Measurements from ENCODE around the gene SEPTIN6.

Gene SEPTIN6

GRCh38 chrX:119647552-119648420, 45.2 kb downstream of the SEPTIN6 start:
- no peak for DNase-seq (ENCODE audit: low read depth)

GRCh38 chrX:119647089-119647488, 45.9 kb downstream of the SEPTIN6 start:
- no peak for DNase-seq (ENCODE audit: low read depth)

GRCh38 chrX:119646515-119646914, 46.5 kb downstream of the SEPTIN6 start:
- no peak for DNase-seq (ENCODE audit: low read depth)

- no peak for DNase-seq (ENCODE audit: low read depth)
Measured at GRCh38 chrX:119643696-119644095, 49.3 kb downstream of the SEPTIN6 start.

Measured in stromal cell of bone marrow (primary cell).